NB4 (cell line): ENCODE results near the gene OPCML.

Experiments
- DNase-seq: peaks from one replicate; pipeline ENCODE4 v3.0.0; 2010; ENCODE audit warnings: low read depth
- H3K4me3 ChIP-seq: one replicate; pipeline ENCODE4 v1.5.1; 2011; ENCODE audit warnings: mild to moderate bottlenecking, low read depth, low read length, moderate library complexity
- CTCF ChIP-seq: IDR thresholded peaks from one replicate; pipeline ENCODE4 v1.5.1; 2012; ENCODE audit warnings: low read depth, low read length
- MAX ChIP-seq: IDR thresholded peaks from 2 replicates; pipeline ENCODE4 v1.6.1; 2011; ENCODE audit warnings: low read depth, low read length
- MYC ChIP-seq: IDR thresholded peaks from 2 replicates; pipeline ENCODE4 v1.6.1; 2011; ENCODE audit warnings: low read depth, low read length
- POLR2A ChIP-seq: IDR thresholded peaks from 2 replicates; pipeline ENCODE4 v1.6.1; 2011; ENCODE audit warnings: mild to moderate bottlenecking; ENCODE audit not compliant: insufficient read length; ENCODE audit errors: extremely low read depth

OPCML gene

GRCh38 chr11:133202816-133203215 lies 329.5 kb downstream of the OPCML start:
- peak; percentile 81 for TF ChIP-seq MAX
- TF ChIP-seq MYC = no peak
- DNase-seq = no peak
- no peak overlapping the region for H3K4me3 ChIP-seq

- H3K4me3 ChIP-seq = no peak overlapping the region
- DNase-seq = no peak
- TF ChIP-seq POLR2A (no peak), MAX (no peak)
Measured at GRCh38 chr11:133198438-133198837, 333.9 kb downstream of the OPCML start.

GRCh38 chr11:133197425-133197824 lies 334.9 kb downstream of the OPCML start:
- TF ChIP-seq POLR2A (no peak), MYC (no peak), MAX (no peak), CTCF (no peak)
- no peak overlapping the region for H3K4me3 ChIP-seq
- no peak for DNase-seq

GRCh38 chr11:133191931-133192330 lies 340.4 kb downstream of the OPCML start:
- no peak overlapping the region for H3K4me3 ChIP-seq
- no peak for TF ChIP-seq POLR2A
- no peak for TF ChIP-seq MAX
- no peak for TF ChIP-seq CTCF
- TF ChIP-seq MYC = no peak
- no peak for DNase-seq

GRCh38 chr11:133181667-133182066 lies 350.6 kb downstream of the OPCML start:
- no peak overlapping the region for H3K4me3 ChIP-seq

GRCh38 chr11:133181066-133181465 lies 351.2 kb downstream of the OPCML start:
- H3K4me3 ChIP-seq = no peak overlapping the region
- TF ChIP-seq POLR2A (no peak), CTCF (no peak), MAX (no peak), MYC (no peak)
- no peak for DNase-seq

More at GRCh38 chr11:133181667-133182066, 350.6 kb downstream of the OPCML start:
- no peak for TF ChIP-seq POLR2A
- no peak for TF ChIP-seq CTCF
- TF ChIP-seq MAX = no peak
- no peak for TF ChIP-seq MYC
- no peak for DNase-seq

GRCh38 chr11:133180201-133180600 lies 352.1 kb downstream of the OPCML start:
- DNase-seq = no peak
- TF ChIP-seq MAX (peak; percentile 8; the same call in 1 of the 2 replicates), MYC (no peak), POLR2A (no peak)
- H3K4me3 ChIP-seq = no peak overlapping the region
